ENCODE data around the gene SPATA33.
"Not testable (repeated sequence)": the region's sequence is repeated elsewhere in the genome, so short reads cannot be mapped to it uniquely, and the experiment has no call there.

DNA sequence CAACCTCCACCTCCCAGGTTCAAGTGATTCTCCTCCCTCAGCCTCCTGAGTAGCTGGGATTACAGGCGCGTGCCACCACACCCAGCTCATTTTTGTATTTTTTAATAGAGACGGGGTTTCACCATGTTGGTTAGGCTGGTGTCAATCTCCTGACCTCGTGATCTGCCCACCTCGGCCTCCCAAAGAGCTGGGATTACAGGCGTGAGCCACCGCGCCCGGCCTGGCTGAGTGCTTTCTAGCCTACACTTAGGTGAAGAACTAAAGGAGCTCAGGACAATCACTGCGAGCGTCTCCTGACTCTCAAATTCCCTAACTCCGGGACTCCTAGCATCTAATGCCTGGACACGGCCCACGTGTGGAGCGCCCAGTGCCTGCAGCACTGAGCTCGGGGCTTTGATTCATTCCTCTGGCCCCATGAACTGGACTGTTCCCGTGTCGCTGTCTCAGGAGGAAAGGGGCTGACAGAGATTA lies 42.0 kb downstream of the SPATA33 start:
- TF ChIP-seq, protein P1, sequence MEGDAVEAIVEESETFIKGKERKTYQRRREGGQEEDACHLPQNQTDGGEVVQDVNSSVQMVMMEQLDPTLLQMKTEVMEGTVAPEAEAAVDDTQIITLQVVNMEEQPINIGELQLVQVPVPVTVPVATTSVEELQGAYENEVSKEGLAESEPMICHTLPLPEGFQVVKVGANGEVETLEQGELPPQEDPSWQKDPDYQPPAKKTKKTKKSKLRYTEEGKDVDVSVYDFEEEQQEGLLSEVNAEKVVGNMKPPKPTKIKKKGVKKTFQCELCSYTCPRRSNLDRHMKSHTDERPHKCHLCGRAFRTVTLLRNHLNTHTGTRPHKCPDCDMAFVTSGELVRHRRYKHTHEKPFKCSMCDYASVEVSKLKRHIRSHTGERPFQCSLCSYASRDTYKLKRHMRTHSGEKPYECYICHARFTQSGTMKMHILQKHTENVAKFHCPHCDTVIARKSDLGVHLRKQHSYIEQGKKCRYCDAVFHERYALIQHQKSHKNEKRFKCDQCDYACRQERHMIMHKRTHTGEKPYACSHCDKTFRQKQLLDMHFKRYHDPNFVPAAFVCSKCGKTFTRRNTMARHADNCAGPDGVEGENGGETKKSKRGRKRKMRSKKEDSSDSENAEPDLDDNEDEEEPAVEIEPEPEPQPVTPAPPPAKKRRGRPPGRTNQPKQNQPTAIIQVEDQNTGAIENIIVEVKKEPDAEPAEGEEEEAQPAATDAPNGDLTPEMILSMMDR (IDR thresholded peaks at IDR 0.05) = not testable (repeated sequence)
- not testable (repeated sequence) for TF ChIP-seq POLR2A (IDR thresholded peaks at IDR 0.05)

Data from uterus (tissue), 2 donors.